PC-9 (cell line): ENCODE measurements around the gene TBC1D14.

Experiments used
- CTCF ChIP-seq: fragments of 200-600 bp; sonication (generic); conservative IDR thresholded peaks from 2 replicates; pipeline ENCODE4 v1.6.1; 2017; ENCODE audit warnings: mixed run types, antibody characterized with exemption, mild to moderate bottlenecking, moderate library complexity
- EZH2 ChIP-seq: fragments of 200-600 bp; sonication (generic); IDR thresholded peaks from 2 replicates; pipeline ENCODE4 v1.8.0; 2017; ENCODE audit warnings: antibody characterized with exemption, low read depth

DNA sequence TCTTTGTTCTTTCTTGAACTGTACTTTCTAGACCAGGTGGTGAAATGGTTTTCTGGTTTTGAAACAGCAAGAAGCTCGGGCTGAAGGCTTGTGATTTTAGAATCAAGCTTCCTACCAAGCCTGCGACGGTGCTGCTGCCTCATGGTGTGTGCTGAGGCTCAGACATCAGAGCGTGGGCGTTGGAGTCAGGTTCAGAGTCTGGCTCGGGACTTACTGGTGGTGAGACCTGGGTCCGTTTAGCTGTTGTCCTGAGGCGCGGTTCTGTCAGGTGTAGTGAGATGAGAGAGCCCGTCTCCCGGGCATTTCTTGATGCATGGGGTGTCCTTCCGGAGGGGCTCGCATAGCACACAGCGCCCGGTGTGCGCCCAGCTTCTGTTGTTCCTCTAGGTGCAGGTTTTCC, 113.9 kb downstream of the TBC1D14 start:
- no peak for TF ChIP-seq CTCF
- TF ChIP-seq EZH2 = no peak
